GM21515 (cell line): ENCODE results near the gene ATAD1.
A peak's percentile ranks its signal among the peaks of the same experiment; 100 is the strongest.
"Not testable (repeated sequence)": the region's sequence is repeated elsewhere in the genome, so short reads cannot be mapped to it uniquely, and the experiment has no call there.

Experiments
- ATAC-seq: cut with Tn5 transposase; IDR thresholded peaks from one replicate; pipeline ENCODE4 v1.9.1; 2021; ENCODE audit not compliant: unreplicated experiment

The ATAD1 gene

GRCh38 chr10:87846711-87847110 lies 28.7 kb upstream of the ATAD1 start:
- not testable (repeated sequence) for ATAC-seq

- no peak for ATAC-seq
Measured at GRCh38 chr10:87846023-87846422, 28.0 kb upstream of the ATAD1 start.

- no peak for ATAC-seq
Measured at GRCh38 chr10:87845624-87845998, 27.6 kb upstream of the ATAD1 start.

- no peak for ATAC-seq
Measured at GRCh38 chr10:87844837-87845623, 27.0 kb upstream of the ATAD1 start.

GRCh38 chr10:87843714-87844113 lies 25.7 kb upstream of the ATAD1 start:
- ATAC-seq, result no peak

- ATAC-seq, result no peak
Measured at GRCh38 chr10:87842776-87843497, 24.9 kb upstream of the ATAD1 start.

- ATAC-seq, result no peak
Measured at GRCh38 chr10:87842220-87842641, 24.2 kb upstream of the ATAD1 start.

- no peak for ATAC-seq
Measured at GRCh38 chr10:87841186-87841585, 23.2 kb upstream of the ATAD1 start.

GRCh38 chr10:87838650-87839049 lies 20.6 kb upstream of the ATAD1 start:
- no peak for ATAC-seq

GRCh38 chr10:87837445-87837844 lies 19.4 kb upstream of the ATAD1 start:
- no peak for ATAC-seq

GRCh38 chr10:87836098-87836497 lies 18.1 kb upstream of the ATAD1 start:
- ATAC-seq, result no peak

GRCh38 chr10:87829986-87830729 lies 12.1 kb upstream of the ATAD1 start:
- ATAC-seq, result no peak

GRCh38 chr10:87829051-87829450 lies 11.0 kb upstream of the ATAD1 start:
- ATAC-seq, result not testable (repeated sequence)

- no peak for ATAC-seq
Measured at GRCh38 chr10:87827681-87828080, 9.7 kb upstream of the ATAD1 start.

- no peak for ATAC-seq
Measured at GRCh38 chr10:87826653-87827052, 8.6 kb upstream of the ATAD1 start.

GRCh38 chr10:87819289-87819585 lies 1.2 kb upstream of the ATAD1 start:
- ATAC-seq, result no peak

- peak; percentile 56 for ATAC-seq
Measured at GRCh38 chr10:87818505-87819288, 671 bp upstream of the ATAD1 start.

GRCh38 chr10:87816898-87817608 lies 973 bp downstream of the ATAD1 start:
- no peak for ATAC-seq

GRCh38 chr10:87816163-87816897 lies 1.7 kb downstream of the ATAD1 start:
- ATAC-seq, result no peak
